ENCODE data around the gene SGK1.

DNA sequence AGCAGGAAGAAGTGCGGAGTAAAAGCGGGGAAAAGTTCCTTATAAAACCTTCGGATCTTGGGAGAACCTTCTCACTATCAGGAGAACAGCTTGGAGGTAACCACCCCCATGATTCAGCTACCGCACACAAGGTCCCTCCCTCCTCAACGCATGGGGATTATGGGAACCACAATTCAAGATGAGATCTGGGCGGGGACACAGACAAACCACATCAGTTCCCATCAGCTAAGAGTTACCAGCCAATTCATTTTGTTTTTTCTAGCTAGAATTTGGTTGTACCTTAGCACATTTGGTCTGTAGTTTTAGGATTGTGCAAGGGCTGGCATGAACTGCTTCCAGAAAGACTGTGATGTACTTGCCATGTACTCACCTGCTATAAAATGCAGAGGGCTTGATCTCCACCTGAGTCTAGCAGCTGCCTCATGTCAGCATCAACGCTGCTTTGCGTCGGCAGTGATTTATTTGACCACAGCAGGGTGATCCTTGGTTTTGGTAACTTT, 170.8 kb downstream of the SGK1 start:
- TF ChIP-seq CTCF (IDR thresholded peaks at IDR 0.05; ENCODE audit: low read depth, low read length): no peak
- no peak for TF ChIP-seq EZH2phosphoT487 (IDR thresholded peaks at IDR 0.05; ENCODE audit: low read depth)
